Measurements from ENCODE around the gene DAB1.

DNA sequence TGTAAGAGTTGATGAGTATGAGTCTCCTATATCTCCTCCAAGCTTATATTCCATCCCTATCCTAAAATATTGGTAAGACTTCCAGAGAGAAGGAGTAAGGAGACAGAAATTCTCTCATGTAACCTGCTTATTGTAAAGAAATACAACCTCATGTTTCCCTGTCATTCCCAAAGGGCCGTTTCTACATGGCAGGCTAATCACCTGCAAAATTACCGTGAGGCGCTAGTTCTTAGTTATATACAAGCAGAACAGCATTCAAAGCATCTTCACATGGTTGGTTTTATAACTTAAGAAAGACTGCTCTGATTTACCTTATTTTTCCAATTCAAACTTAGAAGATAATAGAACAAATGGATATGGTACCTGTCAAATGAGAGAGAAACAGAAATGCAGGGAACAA, 42.9 kb downstream of the DAB1 start:
- TF ChIP-seq, protein P1, sequence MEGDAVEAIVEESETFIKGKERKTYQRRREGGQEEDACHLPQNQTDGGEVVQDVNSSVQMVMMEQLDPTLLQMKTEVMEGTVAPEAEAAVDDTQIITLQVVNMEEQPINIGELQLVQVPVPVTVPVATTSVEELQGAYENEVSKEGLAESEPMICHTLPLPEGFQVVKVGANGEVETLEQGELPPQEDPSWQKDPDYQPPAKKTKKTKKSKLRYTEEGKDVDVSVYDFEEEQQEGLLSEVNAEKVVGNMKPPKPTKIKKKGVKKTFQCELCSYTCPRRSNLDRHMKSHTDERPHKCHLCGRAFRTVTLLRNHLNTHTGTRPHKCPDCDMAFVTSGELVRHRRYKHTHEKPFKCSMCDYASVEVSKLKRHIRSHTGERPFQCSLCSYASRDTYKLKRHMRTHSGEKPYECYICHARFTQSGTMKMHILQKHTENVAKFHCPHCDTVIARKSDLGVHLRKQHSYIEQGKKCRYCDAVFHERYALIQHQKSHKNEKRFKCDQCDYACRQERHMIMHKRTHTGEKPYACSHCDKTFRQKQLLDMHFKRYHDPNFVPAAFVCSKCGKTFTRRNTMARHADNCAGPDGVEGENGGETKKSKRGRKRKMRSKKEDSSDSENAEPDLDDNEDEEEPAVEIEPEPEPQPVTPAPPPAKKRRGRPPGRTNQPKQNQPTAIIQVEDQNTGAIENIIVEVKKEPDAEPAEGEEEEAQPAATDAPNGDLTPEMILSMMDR (IDR thresholded peaks at IDR 0.05), result no peak
- TF ChIP-seq POLR2A (IDR thresholded peaks at IDR 0.05), result no peak

Measured in right lobe of liver (tissue), 4 donors.